HG02973 (cell line): ENCODE measurements around the gene PLCB3.
"Not testable (repeated sequence)": the region's sequence is repeated elsewhere in the genome, so short reads cannot be mapped to it uniquely, and the experiment has no call there.

Source experiments
- ATAC-seq: cut with Tn5 transposase; IDR thresholded peaks from one replicate; pipeline ENCODE4 v1.9.1; 2021; ENCODE audit warnings: moderate library complexity; ENCODE audit not compliant: unreplicated experiment

Gene PLCB3

DNA sequence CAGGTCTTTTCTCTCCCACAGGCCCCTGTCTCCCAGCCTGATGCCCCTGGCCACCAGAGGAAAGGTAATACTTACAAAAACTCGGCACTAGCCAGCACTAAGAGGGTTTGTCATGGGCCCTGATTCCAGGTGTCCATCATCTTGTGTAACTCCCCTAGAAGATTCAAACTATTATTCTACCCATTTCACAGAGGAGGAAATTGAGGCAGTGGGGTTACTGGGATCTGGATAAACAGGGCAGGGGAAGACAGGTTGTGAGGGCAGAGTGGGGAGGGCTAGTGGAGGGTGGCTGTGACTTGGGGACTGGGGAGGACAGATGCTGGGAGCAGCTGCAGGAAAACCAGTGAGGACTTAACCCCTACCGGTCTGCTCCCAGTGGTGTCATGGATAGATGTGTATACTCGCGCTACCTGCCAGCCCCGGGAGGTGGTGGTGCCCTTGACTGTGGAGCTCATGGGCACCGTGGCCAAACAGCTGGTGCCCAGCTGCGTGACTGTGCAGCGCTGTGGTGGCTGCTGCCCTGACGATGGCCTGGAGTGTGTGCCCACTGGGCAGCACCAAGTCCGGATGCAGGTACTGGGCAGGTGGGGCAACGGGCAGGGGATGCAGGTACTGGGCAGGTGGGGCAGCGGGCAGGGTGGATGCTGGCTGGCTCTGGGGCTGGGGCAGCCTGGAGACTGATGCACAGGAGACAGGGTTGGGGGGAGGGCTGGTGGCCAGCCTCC is 15.7 kb upstream of the PLCB3 start:
- ATAC-seq = no peak

DNA sequence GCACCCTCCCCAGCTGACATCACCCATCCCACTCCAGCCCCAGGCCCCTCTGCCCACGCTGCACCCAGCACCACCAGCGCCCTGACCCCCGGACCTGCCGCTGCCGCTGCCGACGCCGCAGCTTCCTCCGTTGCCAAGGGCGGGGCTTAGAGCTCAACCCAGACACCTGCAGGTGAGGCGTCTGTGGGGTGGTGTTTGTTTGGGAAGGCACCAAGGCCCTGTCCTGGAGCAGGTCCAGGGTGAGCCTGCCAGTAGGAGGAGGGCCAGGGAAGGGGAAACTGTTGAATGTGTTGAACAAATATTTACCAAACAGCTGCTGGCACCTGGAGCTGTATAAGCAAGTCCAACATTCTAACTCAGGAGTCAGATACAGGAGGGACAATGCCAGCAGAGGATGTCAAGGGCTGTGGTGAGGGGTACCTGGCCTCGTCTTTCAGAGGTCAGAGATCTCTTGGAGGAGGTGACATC is 13.8 kb upstream of the PLCB3 start:
- no peak for ATAC-seq

DNA sequence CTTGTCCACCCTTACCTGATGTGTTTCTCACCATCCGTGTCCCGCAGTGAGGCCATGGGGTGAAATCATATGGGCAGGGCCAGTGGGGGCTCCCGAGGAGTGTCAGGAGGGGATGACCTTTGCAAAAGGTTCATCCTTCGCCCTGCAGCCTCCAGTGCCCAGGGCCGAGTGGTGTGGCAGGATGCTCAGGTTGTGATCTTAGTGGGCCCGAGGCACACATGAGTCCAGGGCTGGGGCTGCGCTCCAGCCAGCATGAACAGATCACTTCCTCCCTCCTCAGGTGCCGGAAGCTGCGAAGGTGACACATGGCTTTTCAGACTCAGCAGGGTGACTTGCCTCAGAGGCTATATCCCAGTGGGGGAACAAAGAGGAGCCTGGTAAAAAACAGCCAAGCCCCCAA is 13.3 kb upstream of the PLCB3 start:
- no peak for ATAC-seq

DNA sequence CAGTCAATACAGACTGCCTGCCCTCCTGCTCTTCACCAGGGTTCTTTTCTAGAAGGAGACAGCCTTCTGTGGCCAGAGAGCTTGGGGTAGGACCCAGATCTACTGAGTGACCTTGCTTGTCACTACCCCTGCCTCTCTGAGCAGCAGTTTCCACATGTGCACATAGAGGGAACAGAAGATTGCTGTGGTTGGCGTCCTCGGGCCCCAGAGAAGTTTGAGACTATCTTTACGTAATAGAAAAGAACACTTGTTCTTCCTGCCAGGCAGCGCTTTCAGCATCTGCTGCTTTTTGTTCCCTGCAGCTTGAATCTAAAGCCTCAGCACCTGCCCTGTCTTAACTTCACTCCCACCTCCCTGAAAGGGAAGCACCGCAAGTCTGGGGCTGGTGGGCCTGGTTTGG is 12.3 kb upstream of the PLCB3 start:
- ATAC-seq = no peak

DNA sequence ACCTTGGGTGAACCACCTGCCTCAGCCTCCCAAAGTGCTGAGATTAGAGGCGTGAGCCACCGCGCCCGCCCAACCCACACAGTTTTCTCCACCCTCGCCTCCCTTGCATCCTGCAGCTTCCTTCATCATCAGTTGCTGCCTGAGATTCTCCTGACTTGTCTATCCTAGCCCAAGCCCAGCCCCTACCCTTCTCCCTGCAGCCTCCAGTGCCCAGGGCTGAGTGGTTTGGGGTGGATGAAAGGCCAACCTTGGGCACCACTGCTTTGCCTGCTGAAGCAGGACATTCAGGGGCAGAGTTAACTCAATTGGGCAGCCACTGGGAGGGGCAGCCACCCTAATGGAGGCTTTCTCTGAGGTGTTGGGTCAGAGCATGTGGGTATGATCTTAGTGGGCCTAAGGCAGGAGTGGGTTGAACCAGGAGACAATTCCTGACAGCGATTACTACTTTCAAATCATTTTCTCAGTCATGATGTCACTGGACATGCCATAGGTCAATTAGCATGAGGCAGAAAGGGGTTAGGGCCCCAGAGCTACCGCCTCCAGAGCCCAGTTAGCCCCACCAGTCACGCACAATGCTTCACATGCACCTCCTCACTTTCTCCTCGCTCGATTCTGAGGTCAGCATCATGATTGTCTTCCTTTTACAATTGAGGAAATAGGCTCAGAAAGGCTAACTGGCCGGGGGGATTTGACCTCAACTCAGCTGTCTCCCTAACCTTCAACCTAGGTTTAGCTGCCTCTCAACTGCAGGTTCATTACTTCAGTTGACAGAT is 11.5 kb upstream of the PLCB3 start:
- ATAC-seq = peak; percentile 9

DNA sequence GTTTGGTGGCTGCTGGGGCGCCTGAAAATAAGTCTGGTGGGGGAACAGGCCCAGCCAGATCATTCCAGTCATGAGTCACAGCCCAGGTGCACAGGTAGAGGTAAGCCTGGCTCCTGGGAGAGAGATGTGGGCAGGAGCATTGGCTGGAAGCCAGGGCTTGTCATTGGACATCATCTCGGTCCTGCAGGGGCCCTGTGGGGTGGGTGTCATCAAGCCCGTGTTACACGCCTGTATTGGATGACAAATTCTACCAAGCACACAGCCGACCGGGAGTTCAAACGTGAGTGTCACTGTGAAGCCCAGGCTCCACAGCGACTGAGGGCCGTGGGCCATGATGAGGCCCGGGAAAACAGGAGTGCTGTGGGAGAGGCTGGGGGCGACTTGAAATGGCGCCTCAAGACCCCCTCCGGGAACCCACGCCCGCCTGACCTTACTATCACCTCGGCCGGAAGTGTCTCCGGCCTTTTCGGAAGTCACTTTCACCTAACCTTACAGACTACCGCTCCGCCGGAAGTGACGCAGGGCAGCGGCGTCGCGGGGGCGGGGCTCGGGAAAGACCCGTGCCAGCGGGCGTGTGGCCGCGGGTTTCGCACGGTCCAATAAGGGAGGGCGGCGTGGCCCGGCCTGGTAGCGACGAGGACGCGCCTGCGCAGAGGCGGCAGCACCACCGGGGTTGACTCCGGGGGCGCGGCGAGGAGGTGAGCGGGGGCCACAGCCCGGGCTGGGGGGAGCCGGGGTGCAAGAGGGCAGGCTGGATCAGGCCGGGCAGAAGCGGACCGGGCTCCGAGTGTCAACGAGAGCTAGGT is 10.7 kb upstream of the PLCB3 start, which contains the start of gene FKBP2:
Gene FKBP2 (plus strand): TSS at position 661 of the 806 bp plus-strand sequence. CDS start 1,293 bp downstream, outside the sequence.
- ATAC-seq = peak; percentile 31

DNA sequence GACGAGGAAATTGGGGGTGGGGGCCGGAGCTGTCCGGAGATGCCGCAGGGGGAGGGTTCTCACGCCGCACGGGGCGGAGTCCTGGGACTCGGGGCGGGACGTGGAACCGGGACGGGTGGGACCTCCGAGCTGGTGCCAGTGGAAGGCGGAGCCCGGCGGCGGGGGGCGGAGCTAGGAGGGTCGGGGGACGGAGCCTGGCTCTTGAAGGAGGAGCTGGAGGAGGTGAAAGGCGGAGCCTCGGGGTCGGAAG is 10.2 kb upstream of the PLCB3 start:
- ATAC-seq = peak; percentile 51

DNA sequence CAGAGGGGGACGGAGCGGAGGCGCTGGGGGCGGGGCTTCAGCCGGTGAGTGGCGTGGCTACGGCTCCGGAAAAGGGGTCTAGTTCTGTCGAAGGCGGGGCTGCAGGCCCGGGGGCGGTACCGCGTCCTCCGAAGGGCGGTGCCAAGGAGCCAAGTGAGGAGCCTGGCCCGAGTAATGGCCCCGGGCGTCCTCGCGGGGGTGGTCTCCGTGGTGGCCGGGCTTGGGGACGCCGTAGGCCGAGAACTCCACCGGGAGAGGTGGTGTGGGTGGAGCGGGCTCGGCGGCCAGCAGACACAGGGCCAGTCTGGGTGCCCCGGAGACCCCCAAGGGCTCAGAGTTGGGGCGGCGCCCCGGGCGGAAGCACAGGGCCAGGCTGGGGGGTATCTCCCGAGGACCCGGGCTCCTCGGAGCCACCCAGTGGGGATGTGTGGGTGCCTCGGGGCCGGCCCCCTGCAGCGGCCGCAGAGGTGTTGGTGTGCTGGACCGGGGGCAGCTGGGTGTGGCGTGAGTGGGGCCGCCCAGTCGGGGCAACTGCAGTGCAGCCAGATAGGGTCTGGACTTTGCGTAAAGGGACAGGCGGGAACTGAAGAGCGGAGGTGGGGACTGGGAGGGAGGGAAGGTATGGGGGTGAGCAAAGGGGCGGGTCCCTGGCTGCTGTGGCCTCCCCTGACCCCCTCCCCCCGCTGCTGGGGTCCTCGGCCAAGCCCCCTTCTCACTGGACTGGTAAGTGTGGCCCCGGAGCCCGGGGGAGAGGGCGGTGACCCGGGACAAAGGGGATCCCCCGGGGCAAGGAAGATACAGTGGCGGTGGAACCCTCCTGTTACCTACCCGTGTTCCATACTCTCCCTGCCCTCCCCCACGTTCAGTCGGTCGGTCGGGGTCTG is 9.6 kb upstream of the PLCB3 start:
- ATAC-seq = peak; percentile 9

DNA sequence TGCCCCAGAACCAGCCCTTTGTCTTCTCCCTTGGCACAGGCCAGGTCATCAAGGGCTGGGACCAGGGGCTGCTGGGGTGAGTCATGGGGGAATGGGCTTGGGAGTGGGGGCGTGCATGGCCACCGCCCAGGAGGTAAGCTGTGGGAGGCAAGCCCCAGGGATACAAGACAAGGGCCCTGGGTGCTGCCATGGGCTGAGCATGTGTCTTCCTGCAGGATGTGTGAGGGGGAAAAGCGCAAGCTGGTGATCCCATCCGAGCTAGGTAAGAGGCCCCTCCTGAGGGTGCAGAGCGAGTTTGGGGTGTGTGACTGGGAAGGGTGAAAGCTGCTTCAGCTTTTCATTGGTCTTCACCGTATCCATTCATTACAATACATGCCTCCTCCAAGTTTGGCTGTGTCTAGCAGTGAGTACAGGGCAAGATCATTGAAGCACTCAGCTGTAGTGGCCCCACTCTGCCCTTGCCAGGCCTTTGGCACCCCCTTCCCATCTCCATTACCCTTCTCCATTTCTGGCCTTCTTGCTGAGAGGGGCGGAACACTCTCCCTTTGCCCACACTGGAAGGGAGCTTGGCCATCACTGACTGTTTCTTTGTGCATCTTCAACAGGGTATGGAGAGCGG is 8.0 kb upstream of the PLCB3 start:
- no peak for ATAC-seq

DNA sequence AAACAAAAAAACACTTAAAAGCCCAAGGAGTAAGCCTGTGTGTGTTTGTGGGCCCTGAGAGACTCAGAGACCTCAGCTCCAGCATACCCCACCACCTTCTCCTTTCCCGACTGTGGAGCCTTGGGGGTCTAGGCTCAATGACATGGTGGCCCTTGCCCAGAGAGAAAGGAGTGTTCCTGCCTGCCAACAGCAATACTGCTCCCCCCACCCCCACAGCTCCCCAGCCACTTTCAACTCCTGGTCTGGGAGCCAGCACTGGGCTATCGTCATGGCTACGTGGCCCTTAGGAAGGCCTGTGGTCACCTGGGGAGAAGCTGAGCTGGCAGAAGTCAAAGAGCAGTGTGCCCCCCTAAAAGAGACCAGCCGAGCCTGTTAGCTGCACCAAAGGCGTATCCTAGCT is 7.2 kb upstream of the PLCB3 start:
- ATAC-seq = no peak

DNA sequence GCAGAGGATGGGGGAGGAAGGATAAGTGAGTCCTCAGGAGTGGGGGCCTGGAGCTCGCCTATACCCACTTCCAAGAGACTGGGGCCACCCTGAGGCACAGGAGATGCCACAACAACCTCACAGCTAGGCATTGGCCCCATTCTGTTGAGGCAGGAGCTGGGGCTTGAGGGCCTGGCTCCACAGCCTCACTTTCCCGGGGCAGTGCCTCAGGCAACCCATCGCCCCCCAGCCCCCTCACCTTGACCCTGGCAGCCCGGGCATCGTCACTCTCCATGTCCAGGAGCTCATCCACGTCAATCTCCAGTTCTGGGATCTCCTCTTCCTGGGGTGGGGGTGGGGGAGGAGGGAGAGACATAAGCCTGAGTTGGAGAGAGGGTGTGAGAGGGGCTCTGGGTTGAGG is 6.4 kb upstream of the PLCB3 start:
- no peak for ATAC-seq

DNA sequence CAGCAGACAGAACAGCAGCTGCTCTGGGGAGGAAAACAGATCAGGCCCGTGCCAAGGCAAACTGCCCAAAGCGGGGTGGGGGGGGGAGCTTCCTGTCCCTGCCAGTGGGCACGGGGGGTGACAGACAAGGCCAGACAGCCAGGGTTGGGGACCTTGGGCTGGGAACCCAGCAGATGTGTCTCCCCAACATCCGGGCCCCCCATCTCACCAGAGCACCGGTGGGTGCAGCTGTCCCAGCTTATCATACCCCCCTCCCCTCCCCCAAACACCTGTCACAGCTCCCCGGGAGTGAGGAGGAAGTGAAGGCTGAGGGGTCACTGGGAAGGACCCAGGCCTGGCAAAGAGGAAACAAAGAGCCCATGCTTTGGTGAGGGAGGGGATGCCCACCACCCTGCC is 5.9 kb upstream of the PLCB3 start:
- no peak for ATAC-seq

DNA sequence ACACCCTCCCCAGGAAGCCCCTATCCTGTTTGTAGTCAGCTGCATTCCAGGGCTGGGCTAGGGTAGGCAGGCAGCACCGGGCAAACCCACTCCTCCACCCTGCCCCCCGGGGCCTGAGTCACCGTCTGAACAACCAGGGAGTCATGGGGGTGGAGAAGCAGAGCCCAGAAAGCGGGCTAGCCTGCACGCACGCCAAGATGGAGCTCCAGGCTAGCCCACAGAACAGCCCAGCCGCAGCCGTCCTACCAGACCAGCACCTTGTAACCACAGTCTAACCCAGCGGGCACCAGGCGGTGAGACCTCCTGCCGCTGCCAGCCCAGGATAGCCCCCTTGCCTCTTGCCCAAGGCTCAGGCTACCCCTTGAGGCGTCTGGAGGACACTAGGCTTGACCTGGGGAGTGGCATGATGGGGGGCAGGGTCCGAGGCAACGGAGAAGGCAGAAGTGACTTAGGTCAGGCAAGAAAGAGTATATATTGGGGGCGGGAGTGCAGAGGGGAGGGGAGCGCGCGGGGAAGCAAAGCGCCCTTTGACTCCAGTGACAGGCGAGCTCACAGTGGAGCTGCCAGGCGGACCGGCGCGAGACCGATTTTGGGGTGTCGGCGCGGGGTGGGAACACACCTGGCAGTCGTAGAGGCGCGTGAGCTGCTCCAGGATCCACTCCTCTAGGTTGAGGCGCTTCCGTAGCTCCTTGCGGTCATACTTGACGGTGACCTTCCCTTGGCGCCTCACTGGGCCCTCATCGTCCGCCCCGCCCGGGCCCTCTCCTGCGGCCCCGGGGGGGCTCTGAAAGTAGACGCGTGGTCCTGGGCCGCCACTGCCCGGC is 5.3 kb upstream of the PLCB3 start:
- ATAC-seq = no peak

DNA sequence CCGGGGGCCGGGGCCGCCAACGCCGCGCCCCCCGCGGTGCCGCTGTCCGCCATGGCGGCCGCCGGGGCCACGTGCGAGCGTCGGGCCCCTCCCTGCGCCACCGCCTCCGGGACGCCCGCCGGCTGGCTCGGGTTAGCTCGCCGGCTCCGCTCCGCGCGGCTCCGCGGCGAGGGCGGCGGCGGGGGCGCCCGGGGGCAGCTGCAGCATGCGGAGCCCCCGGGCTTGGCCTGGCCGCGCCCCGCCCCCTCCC is 4.8 kb upstream of the PLCB3 start:
- not testable (repeated sequence) for ATAC-seq

DNA sequence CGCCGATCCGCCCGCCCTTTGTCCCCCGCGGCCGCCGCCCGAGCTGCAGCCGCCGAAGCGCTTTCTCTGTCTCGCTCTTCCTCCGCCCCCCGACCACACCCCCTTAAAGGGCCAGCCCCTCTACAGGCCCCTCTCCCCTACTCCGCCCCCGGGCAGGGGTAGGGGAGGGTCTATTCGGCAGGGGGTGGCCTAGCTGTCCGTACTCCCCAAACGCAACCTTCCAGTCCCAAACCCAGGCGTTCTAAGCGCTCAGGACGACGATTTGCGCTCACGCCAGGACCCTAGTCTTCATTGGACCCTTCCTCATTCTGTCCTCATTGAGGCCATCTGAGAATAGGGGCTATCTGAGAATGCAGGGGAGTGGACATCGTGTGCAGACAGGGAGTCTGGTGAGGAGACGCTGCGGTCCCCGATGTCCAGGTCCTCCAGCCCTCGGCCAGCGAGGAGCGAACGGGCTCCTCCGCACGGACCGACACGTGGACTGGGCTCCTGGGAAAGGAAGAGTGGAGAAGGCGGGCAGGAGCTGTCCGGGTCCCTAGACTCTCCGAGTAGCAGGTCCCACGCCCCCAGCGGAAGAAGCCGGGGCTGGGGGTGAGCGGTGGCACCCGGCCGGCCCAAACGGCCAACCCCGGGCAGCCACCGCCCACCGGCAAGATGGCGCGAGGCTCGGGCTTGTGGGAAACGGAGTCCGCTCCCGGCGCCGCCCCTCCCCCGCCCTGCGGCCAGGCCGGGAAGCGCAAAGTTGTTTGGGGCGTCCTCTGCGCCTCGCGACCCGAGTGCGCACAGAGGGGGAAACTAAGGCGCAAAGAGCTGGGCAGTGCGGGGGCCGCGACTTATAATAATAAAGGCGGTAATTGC is 4.2 kb upstream of the PLCB3 start, which contains the start of gene PPP1R14B:
Gene PPP1R14B (minus strand): TSS at position 73 of the 858 bp plus-strand sequence. CDS start 270 bp downstream, outside the sequence.
- no peak for ATAC-seq

DNA sequence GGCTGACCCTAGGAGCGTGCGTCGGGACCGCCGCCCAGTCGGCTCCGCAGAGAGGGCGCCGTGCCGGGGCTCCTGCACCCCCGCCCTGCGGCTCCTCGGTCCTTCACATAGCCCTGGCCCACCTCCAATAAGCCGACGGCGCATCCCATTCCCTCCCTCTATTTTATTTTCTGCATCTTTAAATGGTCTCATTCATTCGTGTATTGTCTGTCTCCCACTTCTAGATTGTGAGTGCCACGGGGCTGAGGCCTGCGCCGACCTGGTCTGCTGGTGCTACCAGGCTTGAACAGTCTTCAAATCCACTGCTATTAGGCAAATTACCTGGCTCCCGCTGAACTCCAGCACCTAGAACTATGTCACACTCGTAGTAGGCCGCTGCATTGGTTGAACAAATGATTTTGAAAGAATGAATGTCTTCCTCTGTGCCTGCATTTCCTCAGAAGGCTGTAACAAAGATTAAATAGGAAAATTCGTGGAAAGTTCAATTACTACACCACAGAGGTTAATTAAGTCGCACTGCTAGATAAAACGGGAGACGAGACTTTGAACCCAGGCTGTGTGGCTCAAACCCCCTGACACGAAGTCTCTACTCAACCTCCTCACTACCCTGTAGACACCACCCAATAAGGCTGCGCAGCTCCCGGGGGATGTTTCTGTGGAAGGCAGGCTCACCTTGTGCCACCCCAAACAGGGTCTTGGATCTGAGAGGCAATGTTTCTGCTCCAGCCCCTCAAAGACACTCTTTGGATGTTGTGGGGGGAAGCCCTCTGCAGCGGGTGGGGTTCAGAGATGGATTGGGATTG is 3.4 kb upstream of the PLCB3 start:
- ATAC-seq = no peak

DNA sequence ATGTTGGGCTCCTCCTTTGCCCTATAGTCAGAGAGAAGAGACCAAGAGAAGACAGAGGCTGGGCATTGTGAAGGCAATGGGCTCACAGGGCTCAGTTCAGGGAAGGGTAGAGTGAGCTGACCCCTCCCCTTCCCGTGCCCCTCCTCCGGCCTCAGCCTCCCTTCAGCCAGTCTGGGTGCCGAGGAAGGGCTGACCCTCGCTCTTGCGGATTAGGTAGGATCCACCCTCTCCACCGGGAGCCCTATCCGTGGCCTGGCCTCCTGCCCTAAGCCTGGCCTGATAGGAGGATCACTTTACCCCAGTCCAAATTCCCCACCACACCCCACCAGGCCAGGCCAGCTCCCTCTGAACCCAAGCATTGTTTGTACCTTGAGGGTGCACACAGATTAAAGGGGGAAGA is 2.8 kb upstream of the PLCB3 start:
- ATAC-seq = no peak

DNA sequence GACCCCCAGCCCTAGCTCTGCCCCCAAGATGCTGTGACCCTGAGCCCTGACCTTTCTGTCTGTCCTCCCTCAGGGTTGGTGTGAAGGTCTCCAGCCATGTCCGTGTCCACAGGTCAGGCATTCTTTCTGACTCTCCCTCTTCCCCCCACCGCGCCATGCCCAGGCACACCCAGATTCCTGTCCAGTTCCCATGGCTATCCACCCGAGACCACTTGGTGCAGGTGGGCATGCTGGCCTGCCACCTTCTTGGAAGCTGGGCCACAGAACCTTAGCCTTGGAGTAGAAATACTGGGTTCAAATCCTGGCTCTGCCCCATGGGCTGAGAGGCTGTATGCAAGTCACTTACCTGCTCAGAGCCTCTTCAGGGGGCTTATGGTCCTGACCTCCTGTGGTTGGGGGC is 2.3 kb upstream of the PLCB3 start:
- ATAC-seq = no peak
